Measurements from ENCODE around the gene OAS2.
"Not testable (repeated sequence)": the region's sequence is repeated elsewhere in the genome, so short reads cannot be mapped to it uniquely, and the experiment has no call there.

OAS2 gene

GRCh38 chr12:112980491-112981158 is 2.3 kb downstream of the OAS2 start:
- Mint-ChIP-seq H3K36me3 (ENCODE audit: low read depth) (no peaks in the 10 kb centered on the region), H3K27ac (no peak overlapping the region), H3K9me3 (peaks cover 20% of the 10 kb centered on the region), H3K4me1 (no peaks in the 10 kb centered on the region), H3K27me3 (ENCODE audit: low read depth) (peaks cover 4% of the 10 kb centered on the region), H3K4me3 (no peak overlapping the region)
- no peak for TF ChIP-seq CTCF (IDR thresholded peaks at IDR 0.05; ENCODE audit: unreplicated experiment in 3 of 3)

- no peak overlapping the region for H3K4me3 Mint-ChIP-seq
- H3K27ac Mint-ChIP-seq, result no peak overlapping the region
- H3K27me3 Mint-ChIP-seq (ENCODE audit: low read depth), result peaks cover 27% of the 10 kb centered on the region
- peaks cover 20% of the 10 kb centered on the region for H3K9me3 Mint-ChIP-seq
- TF ChIP-seq CTCF (IDR thresholded peaks at IDR 0.05; ENCODE audit: unreplicated experiment in 3 of 3), result no peak
- no peaks in the 10 kb centered on the region for H3K4me1 Mint-ChIP-seq
- no peaks in the 10 kb centered on the region for H3K36me3 Mint-ChIP-seq (ENCODE audit: low read depth)
Measured at GRCh38 chr12:112985642-112986290, 7.4 kb downstream of the OAS2 start.

GRCh38 chr12:112986291-112986800 is 8.0 kb downstream of the OAS2 start:
- Mint-ChIP-seq H3K27ac (no peak overlapping the region), H3K4me3 (no peak overlapping the region), H3K27me3 (ENCODE audit: low read depth) (peaks cover 33% of the 10 kb centered on the region), H3K36me3 (ENCODE audit: low read depth) (no peaks in the 10 kb centered on the region), H3K9me3 (peaks cover 20% of the 10 kb centered on the region), H3K4me1 (no peaks in the 10 kb centered on the region)
- TF ChIP-seq CTCF (IDR thresholded peaks at IDR 0.05; ENCODE audit: unreplicated experiment in 3 of 3), result no peak

- Mint-ChIP-seq H3K27me3 (ENCODE audit: low read depth) (peaks cover 35% of the 10 kb centered on the region), H3K4me1 (no peaks in the 10 kb centered on the region), H3K9me3 (peaks cover 17% of the 10 kb centered on the region), H3K36me3 (ENCODE audit: low read depth) (no peaks in the 10 kb centered on the region), H3K4me3 (no peak overlapping the region), H3K27ac (no peak overlapping the region)
- TF ChIP-seq CTCF (IDR thresholded peaks at IDR 0.05; ENCODE audit: unreplicated experiment in 3 of 3), result no peak
Measured at GRCh38 chr12:112987561-112987960, 9.2 kb downstream of the OAS2 start.

- peaks cover 41% of the 10 kb centered on the region for H3K27me3 Mint-ChIP-seq (ENCODE audit: low read depth)
- no peak for TF ChIP-seq CTCF (IDR thresholded peaks at IDR 0.05; ENCODE audit: unreplicated experiment in 3 of 3)
- peaks cover 18% of the 10 kb centered on the region for H3K9me3 Mint-ChIP-seq
- no peaks in the 10 kb centered on the region for H3K4me1 Mint-ChIP-seq
- H3K4me3 Mint-ChIP-seq, result no peak overlapping the region
- H3K27ac Mint-ChIP-seq, result no peak overlapping the region
- H3K36me3 Mint-ChIP-seq (ENCODE audit: low read depth), result no peaks in the 10 kb centered on the region
Measured at GRCh38 chr12:112988224-112988623, 9.9 kb downstream of the OAS2 start.

GRCh38 chr12:112988823-112989385 is 10.6 kb downstream of the OAS2 start:
- not testable (repeated sequence) for H3K4me1 Mint-ChIP-seq; H3K4me3 Mint-ChIP-seq; H3K27ac Mint-ChIP-seq; H3K36me3 Mint-ChIP-seq (ENCODE audit: low read depth)
- H3K27me3 Mint-ChIP-seq (ENCODE audit: low read depth), result peaks cover 37% of the 10 kb centered on the region
- peaks cover 18% of the 10 kb centered on the region for H3K9me3 Mint-ChIP-seq
